Caki2 (cell line): Measurements from ENCODE around the gene SLFN12. TPM values are rescaled to one million over a fixed set of nuclear protein-coding genes. Genes with fewer than 3 reads are reported as not detected.
"Not testable (repeated sequence)": the region's sequence is repeated elsewhere in the genome, so short reads cannot be mapped to it uniquely, and the experiment has no call there.

Source experiments
- DNase-seq: peaks from one replicate; pipeline ENCODE4 v3.0.0-alpha.2; 2015; ENCODE audit warnings: low read depth
- in situ Hi-C: cut with HindIII; loops from 2 replicates; pipeline ENCODE4 v1.10.0; 2016; ENCODE audit warnings: low sequenced_read_pairs, low pct_unique_long_range_greater_than_20kb, mixed read lengths
- total RNA-seq: library from RNA; depleted of rRNA; stranded (reverse); fragments of >200 nt; shearing (Covaris generic); gene quantifications from 2 replicates; pipeline ENCODE4 v1.2.3, GENCODE V29; 2014; ENCODE audit warnings: low replicate concordance

Gene SLFN12
- total RNA-seq, 1 experiment from 2014 or later = 13.2 TPM

DNA sequence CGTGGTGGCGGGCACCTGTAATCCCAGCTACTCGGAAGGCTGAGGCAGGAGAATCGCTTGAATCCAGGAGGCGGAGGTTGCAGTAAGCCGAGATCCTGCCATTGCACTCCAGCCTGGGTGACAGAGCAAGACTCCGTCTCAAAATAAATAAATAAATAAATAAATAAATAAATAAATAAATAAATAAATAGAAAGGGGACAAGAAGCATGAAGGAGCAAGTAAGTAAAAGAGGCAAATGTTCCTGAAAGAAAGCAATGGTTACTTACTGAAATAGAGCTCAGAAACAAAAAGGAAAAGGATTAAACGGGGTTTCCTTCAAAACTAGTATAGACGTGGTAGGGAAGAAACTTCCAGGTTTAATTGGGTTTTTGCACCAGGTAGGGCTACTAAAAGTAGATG lies 11.2 kb downstream of the SLFN12 start:
- in situ Hi-C loops, DNase-seq: not testable (repeated sequence)

DNA sequence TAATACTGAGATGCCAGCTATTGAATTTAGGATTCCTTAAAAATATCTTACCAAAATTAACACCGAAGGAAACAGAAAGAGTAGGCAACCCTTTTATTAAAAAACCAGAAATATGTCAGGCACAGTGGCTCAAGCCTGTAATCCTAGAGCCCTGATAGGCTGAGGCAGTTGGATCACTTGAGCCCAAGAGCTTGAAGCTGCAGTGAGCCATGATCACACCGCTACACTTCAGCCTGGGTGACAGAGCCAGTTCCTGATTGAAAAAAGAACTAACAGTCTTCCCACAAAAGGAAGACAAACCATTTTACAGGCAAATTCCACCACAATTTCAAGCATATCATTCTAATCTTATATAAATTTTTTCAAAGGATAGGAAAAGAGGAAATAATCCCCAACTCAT lies 15.6 kb downstream of the SLFN12 start:
- no peak for DNase-seq
- in situ Hi-C loops = no loop called here

DNA sequence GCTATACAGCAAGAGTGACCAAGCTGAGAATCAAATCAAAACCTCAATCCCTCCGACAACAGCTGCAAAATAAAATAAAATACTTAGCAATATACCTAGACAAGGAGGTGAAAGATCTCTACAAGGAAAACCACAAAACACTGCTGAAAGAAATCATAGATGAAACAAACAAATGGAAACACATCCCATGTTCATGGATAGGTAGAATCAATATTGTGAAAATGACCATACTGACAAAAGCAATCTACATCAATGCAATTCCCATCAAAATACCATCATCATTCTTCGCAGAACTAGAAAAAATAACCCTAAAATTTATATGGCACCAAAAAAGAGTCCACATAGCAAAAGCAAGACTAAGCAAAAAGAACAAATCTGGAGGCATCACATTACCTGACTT lies 17.6 kb downstream of the SLFN12 start:
- in situ Hi-C loops, DNase-seq: not testable (repeated sequence)

DNA sequence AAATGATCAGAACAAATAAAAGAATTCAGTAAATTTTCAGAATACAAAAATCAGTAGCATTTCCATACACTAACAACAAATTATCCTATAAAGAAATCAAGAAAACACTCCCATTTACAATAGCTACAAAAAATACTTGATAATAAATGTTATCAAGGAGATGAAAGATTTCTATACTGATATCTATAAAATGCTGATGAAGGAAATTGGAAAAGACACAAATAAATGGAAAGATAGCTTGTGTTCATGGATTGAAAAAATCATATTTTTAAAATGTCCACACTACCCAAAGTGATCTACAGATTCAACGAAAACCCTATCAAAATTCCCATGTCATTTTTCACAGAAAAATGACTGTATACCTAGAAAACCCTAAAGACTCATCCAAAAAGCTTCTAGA lies 18.1 kb downstream of the SLFN12 start:
- in situ Hi-C loops = no loop called here
- no peak for DNase-seq

DNA sequence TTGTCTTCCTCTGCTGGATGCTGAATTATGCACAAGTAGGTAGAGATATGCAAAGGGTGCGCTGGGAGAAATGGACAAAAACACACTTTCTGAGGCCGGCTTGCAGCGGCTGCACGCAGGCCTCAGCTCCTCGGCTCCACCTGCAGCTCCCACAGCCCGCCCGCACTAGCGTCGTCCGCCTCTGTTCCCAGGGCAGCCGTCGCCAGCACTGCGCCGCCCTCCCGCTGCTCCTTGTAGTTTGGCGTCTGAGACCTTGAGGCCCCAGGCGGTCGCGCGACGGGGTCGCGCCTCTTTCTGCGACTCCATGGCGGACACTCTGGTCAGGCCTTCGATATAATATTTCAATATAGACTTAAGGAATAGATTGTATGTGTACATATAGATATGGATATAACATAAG lies 24.8 kb downstream of the SLFN12 start:
- no peak for DNase-seq
- in situ Hi-C loops = no loop called here

DNA sequence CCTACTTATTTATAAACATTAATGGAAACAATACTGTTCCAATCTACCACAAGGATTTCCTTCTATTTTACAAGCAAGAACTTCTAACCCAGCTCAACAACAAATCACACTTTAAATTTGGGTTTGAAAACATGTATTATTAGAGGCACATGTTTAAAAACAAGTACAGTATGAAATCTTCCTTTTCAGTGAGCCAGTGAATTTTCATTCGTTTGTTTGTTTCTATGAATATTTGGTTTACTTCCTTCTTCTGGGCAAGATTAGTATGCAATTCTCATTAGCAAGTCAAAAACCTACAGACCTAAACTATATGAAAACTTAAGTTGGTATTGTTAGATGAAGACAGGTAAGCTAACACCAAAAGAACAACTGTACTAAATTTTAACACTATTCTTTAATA lies 25.7 kb downstream of the SLFN12 start:
- in situ Hi-C loops = no loop called here
- DNase-seq = no peak

DNA sequence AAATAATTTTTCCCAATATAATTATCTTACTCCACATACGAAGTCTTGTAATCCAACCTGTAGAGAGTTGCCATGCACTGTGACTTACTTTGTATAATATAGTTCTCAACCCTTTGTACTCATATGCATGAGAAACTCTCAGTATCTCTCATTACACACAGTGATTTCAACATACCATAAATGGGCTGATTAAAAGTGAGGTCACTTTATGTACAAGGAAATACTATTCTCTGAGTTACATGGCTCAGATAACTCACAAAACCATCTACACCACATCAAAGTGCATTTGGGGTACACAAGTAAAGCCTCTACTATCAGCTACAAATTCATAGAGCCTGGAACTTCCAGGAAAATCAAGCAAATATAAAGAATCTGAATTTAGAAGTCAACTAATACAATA lies 27.9 kb downstream of the SLFN12 start:
- DNase-seq = no peak
- in situ Hi-C loops = no loop called here

DNA sequence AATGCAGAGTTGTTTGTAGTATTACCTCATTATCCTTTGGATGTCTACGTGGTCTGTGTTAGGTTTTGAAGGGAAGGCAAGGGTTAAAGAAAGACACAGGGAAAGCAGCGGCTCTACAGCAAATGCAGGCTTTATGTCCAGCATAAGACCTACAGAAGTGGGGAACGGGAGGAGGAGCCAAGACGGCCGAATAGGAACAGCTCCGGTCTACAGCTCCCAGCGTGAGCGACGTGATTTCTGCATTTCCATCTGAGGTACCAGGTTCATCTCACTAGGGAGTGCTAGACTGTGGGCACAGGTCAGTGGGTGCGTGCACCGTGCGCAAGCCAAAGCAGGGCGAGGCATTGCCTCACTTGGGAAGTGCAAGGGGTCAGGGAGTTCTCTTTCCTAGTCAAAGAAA lies 38.5 kb downstream of the SLFN12 start:
- DNase-seq, in situ Hi-C loops: not testable (repeated sequence)

DNA sequence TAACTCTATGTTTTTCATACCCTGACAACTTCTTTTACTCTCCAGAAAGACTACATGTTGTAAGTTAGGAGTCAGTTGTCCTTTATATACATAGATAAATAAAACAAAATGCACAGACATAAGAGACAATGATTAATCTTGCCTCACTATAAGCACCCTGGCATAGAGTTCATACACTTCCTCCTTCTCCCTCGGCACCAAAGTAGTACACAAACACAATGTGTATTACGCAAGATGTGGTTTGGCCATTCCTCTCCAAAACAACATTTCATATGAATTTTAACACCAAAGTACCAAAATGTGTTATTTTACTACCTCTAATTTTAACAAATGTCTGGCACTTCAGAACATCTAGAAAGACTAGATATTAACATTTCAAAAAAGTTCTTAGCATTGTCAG lies 41.6 kb downstream of the SLFN12 start:
- DNase-seq = no peak
- in situ Hi-C loops = no loop called here

DNA sequence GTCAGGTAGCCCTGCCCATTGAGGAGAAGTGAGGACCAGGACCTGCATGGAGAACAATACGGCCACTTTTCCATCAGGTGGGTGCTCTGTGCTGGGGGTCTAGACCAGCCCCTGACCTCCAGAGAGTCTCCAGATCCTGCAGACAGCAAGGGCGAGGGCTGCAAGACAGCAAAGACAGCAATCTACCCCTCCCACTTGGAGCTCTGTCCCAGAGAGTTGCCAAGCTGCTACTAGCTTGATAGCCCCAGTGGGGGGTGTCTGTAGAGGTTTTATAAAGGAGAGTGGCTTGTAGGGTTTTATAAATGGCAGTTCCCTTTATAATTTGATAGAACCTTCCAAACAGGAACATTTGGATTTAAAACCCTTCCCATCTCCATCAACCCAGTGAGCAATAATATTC lies 42.1 kb downstream of the SLFN12 start:
- no peak for DNase-seq
- in situ Hi-C loops = no loop called here

DNA sequence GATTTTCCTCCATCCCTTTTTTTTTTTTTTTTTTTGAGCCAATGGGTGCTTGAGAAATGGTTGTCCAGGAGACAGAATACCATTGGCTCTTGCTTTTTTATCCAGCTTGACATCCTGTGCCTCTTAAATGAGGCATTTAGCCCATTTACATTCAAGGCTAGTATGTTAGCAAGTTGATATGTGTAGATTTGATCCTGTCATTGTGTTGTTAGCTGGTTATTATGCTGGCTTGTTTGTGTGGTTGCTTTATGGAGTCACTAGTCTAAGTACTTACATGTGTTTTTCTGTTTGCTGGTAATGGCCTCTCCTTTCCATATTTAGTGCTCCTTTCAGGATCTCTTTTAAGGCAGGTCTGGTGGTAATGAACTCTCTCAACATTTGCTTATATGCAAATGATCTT lies 44.8 kb downstream of the SLFN12 start:
- in situ Hi-C loops = no loop called here
- no peak for DNase-seq

DNA sequence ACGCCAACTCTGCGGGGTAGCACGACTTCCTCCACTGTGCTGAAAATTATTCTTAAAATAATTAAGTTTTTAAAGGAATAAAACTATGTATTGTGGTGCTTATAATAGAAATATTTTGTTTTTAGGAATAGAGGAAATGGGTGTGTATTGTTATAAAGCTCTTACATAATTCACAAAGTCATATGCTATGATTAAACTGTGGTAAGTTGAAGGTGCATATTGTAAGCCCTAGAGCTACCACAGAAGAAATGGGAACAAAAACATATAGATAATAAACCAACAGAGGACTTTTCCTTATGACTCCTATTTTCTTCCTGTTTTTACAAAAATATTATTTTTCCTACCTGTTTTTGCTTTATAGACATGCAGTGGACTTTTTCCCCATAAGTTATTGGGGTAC lies 54.6 kb downstream of the SLFN12 start:
- in situ Hi-C loops = no loop called here
- DNase-seq = no peak

DNA sequence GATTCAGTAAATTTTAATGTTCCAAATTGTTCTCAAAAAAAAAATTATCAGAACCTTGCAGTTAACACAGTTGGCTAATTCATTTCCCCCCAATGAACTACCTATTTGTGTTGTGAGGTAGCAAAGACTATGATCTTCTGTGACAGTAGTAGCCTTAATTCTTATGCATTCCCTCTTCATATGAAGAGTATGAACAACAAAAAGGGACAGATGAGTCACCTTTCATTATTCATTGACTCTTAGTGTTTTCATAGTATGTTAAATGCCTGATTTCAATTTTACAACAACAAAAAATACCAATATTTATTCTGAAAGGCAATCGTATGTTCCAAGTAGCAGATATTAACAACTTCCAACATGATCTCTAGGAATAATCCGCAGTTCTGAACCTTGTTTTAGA lies 55.2 kb downstream of the SLFN12 start:
- no peak for DNase-seq
- in situ Hi-C loops = no loop called here

DNA sequence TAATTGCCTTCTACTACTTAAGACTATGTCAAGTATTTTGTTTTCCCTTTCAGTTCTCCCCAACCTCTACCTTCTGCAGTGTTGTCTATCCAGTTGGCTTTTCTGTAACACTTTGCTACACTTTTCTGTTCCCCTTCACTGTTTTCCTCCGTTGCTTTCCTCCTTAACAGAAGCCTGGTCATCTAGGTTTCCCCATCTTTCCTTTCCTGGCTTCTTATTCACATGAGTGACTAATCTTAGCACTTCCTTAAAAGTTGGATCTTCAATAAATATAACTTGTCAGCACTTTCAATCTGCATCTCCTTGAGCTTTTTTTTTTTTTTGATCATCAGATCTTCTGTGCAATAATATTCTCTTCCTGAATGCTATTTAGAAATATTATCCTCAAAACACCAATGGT lies 56.1 kb downstream of the SLFN12 start:
- in situ Hi-C loops = no loop called here
- no peak for DNase-seq

DNA sequence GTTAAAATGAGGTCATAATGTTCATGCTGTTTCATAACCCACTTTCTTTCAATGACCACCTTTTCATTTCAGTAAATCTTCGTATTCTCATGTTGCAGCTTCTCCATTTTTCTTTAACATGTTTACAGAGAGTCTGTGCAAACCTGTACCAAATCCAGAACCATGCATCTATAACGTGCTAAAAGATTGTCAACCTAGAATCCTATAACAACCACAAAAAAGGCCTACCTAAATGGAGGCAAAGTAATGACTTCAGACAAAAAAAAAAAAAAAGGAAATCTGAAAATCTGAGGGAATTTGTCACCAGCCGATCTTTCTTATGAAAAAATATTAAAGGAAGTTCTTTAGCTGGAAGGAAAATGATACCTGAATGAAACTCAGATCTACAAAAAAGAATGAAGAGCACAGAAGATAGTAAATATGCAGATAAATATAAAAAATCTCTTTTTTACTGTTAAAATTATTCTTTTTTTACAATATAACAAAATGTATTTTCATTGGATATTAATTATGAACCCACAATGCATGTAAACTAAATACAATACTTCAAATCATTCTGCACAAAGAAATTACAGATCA lies 57.4 kb downstream of the SLFN12 start:
- in situ Hi-C loops = no loop called here
- DNase-seq = no peak

DNA sequence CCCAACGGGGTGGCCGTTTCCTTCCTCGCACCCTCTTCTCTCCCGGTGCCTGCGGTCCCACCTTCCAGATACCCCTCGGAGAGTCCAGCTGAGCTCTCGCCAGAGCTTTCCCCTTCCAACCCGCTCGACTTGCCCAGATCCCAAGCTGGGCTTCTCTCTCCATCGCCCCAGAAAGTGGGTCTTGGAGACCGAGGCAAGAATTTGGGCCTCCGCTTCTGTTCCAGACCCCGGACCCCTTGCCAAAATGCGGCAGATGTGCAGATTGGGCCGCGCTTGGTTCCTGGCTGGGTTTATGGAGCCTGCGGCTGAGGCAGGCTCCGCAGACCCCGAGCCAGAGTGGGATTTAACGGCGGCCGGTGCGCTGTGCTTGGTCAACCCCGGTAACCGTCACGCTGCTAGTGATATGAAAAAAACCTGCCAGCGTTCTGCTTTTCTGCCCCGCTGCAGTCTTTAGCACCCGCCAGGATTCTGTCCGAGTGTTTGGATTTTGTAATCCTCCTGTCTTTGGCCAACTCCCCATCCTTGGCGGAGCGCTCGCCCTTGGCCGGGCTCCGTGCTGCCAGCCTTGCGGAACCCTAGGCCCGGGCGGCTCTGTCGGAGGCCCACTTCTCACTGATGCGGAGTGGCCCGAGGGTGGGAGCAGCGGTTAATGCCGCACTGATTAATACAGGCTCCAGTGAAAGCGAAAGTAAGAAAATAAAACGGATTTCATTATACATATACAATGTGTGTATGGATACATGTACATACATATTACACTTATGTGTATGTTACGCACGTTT lies 58.1 kb downstream of the SLFN12 start:
- no peak for DNase-seq

DNA sequence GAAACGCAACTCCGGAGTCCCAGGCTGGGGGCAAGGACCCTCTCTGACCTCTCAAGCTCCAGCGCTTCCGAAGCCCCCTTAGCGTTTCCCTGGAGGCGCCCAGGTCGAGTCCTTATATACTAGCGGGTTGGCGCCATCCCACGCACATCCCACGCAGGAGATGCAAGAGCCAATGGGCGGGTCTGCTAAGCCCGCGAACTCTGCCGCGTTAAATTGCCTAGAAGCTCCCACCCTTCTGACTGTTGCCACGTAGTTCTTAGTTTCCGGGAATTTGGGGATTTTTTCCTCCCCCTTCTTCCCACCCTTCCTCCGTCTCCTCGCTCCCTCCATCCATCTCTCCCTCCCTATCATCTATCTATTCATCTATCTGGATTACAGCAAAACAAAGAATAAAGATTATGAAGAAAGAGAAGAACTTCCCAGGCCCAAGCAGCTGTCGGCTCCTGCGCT lies 58.7 kb downstream of the SLFN12 start, which contains the start of gene SLFN11:
Gene SLFN11, minus strand, starts transcription at position 88 of the 450 bp plus-strand sequence. CDS start 9,814 bp downstream, outside the sequence.
- no peak for DNase-seq
- in situ Hi-C loops = no loop called here

More for the DNA sequence above, 58.1 kb downstream of the SLFN12 start:
- in situ Hi-C loops = no loop called here

DNA sequence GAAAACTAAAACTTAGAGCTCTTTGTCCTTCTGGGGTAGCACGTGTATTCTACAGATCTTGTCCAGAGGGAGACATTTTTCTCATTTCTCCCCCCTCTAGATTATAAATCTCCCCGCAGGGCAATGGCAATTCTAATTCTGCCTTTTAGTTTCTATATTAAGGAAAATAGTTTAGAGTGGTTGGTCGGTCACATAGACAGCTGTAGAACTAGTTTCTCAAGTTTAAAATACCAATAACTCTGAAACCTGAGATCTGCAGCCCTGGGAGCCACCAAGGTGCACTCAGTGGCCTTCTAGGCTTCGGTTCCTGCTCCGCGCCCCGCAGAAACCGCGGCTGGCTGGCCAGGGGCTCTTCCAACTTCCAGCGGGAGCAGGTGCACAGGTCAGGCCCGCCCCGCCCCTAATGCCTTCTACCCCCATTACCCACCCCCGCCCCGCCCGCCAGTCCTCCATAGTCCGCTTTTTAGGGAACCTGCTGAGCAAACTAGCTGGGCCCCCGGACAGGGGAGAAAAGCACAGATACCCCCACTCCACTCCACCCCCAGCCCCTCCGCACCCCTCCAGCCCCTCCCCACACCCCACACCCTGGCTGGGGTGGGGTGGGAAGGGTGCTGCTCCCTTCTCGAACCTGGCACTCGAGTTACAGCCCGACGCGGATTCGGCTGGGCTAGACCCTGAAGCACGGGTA lies 59.3 kb downstream of the SLFN12 start:
- DNase-seq = no peak
- in situ Hi-C loops = no loop called here

DNA sequence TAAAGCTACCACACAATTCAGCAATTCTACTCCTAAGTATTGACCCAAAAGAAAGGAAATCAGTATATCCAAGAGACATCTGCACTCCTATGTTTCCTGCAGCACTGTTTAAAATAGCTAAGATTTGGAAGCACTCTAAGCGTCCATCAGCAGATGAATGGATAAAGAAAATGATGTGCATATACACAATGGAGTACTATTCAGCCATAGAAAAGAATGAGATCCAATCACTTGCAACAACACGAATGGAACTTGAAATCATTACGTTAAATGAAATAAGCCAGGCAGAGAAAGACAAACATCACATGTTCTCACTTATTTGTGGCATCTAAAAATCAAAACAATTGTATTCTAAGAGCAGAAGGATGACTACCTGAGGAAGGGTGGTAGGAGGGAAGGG lies 60.4 kb downstream of the SLFN12 start:
- DNase-seq = no peak
- in situ Hi-C loops = no loop called here
